HFFc6 (cell line): ENCODE data around the gene UNC5CL. TPM values are rescaled to one million over a fixed set of nuclear protein-coding genes. Genes with fewer than 3 reads are reported as not detected.
A peak's percentile ranks its signal among the peaks of the same experiment; 100 is the strongest.

Experiments used
- DNase-seq: peaks from one replicate; pipeline ENCODE4 v3.0.0-alpha.2; 2018
- H3K27ac Mint-ChIP-seq: 2 replicates; pipeline ENCODE4 v1.8.0; 2020; ENCODE audit warnings: mild to moderate bottlenecking, mixed read lengths
- H3K27me3 Mint-ChIP-seq: 2 replicates; pipeline ENCODE4 v1.8.0; 2021; ENCODE audit warnings: mild to moderate bottlenecking, moderate library complexity, mixed read lengths; ENCODE audit not compliant: insufficient read depth
- H3K36me3 Mint-ChIP-seq: 2 replicates; pipeline ENCODE4 v1.8.0; 2021; ENCODE audit warnings: low read depth, mixed read lengths
- H3K4me1 Mint-ChIP-seq: 2 replicates; pipeline ENCODE4 v1.8.0; 2020; ENCODE audit warnings: low read depth, mixed read lengths
- H3K4me3 Mint-ChIP-seq: 2 replicates; pipeline ENCODE4 v1.8.0; 2020; ENCODE audit warnings: mild to moderate bottlenecking, moderate library complexity, mixed read lengths
- H3K9me3 Mint-ChIP-seq: 2 replicates; pipeline ENCODE4 v1.8.0; 2020; ENCODE audit warnings: mild to moderate bottlenecking, mixed read lengths
- CTCF ChIP-seq: fragments of 200-600 bp; sonication (generic); IDR thresholded peaks from 2 replicates; pipeline ENCODE4 v1.5.0; 2021; ENCODE audit warnings: antibody characterized with exemption, mild to moderate bottlenecking
- total RNA-seq, 6 experiments: library from RNA; stranded (reverse); fragmentation: NEBNext Ultra II Directional; extraction: Animal tissue kit (Norgen Biotek cat#: 25700); gene quantifications; 2 replicates in 1 of 6; 3 replicates in 5 of 6; pipeline ENCODE4 v1.2.3, GENCODE V29; 2021

The UNC5CL gene
- total RNA-seq, 6 experiments from 2014 or later, result not detected

GRCh38 chr6:40999569-40999968, 39.5 kb downstream of the UNC5CL start:
- DNase-seq, result peak; percentile 13
- Mint-ChIP-seq H3K4me3 (no peak overlapping the region), H3K9me3 (no peaks in the 10 kb centered on the region), H3K36me3 (no peaks in the 10 kb centered on the region), H3K27ac (no peak overlapping the region), H3K27me3 (peaks cover 12% of the 10 kb centered on the region), H3K4me1 (peaks cover 17% of the 10 kb centered on the region)
- peak; percentile 47; the same call in 1 of the 2 replicates for TF ChIP-seq CTCF

DNA sequence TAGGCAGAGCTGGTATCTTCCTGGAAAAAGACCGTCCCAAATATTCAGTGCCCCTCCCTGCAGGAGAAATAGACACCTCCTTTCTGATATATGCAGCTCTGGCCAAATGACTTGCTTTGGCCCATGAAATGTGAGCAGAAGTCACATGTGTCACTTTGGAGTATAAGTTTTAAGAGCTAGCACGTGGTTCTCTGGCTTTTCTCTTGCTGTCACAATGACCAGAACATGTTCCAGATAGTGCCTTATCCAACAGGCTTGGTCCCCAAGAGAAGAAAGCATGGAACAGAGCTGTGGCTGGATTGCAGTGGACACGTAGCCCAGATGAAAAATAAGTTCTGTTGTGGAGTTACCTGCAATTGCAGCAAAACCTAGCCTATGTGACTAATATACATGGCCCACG, 40.4 kb downstream of the UNC5CL start:
- peaks cover 8% of the 10 kb centered on the region; the same call in 1 of the 2 replicates for H3K27me3 Mint-ChIP-seq
- no peaks in the 10 kb centered on the region for H3K9me3 Mint-ChIP-seq
- H3K4me3 Mint-ChIP-seq, result no peak overlapping the region
- no peaks in the 10 kb centered on the region for H3K36me3 Mint-ChIP-seq
- no peak overlapping the region for H3K27ac Mint-ChIP-seq
- no peak for DNase-seq
- TF ChIP-seq CTCF, result no peak
- peaks cover 17% of the 10 kb centered on the region for H3K4me1 Mint-ChIP-seq

DNA sequence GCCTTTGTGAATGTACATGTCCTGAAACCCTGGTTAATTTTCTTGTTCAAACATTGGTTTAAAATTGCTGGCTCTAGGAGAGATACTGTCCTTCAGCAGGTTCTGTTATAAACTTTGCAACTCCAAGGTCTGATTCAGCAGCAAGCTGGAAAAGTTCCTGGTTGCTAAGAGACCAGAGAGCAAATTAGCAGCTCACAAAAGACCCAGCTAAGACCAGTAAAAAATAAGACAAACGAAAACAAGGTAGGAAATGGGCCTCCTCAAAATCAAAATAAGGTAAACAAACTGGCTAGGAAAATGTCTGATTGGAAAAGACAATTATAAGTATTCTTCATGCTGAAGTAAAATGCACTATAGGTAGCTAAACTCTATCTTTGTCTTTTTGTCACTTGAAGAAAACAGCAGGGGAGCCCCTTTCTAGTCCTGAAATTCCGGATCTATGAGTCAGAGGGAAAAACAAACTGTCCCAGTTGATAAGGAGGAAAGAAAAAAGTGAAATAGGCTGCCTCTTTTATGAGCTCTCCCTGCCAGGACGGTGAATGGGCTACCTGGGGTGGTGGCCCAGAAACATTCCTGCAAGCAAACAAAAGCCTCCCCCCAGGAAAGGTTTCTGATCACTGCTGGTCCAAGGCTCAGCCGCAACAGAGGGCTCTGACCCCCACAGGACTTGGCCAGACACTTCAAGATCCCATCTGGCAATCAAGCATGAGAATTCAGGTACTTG, 41.6 kb downstream of the UNC5CL start:
- peak; percentile 75 for DNase-seq
- H3K27ac Mint-ChIP-seq, result peak overlapping the region; percentile 79
- no peak for TF ChIP-seq CTCF
- peaks cover 17% of the 10 kb centered on the region for H3K4me1 Mint-ChIP-seq
- no peaks in the 10 kb centered on the region for H3K36me3 Mint-ChIP-seq
- H3K27me3 Mint-ChIP-seq, result peaks cover 7% of the 10 kb centered on the region
- H3K4me3 Mint-ChIP-seq, result peak overlapping the region; percentile 40; the same call in 1 of the 2 replicates
- H3K9me3 Mint-ChIP-seq, result no peaks in the 10 kb centered on the region

- Mint-ChIP-seq H3K27me3 (peaks cover 10% of the 10 kb centered on the region), H3K36me3 (no peaks in the 10 kb centered on the region), H3K27ac (peak overlapping the region; percentile 79), H3K9me3 (no peaks in the 10 kb centered on the region), H3K4me1 (peaks cover 17% of the 10 kb centered on the region), H3K4me3 (no peak overlapping the region)
- peak; percentile 7 for DNase-seq
- no peak for TF ChIP-seq CTCF
Measured at GRCh38 chr6:40996591-40997233, 42.3 kb downstream of the UNC5CL start.

- no peak for DNase-seq
- H3K36me3 Mint-ChIP-seq, result no peaks in the 10 kb centered on the region
- no peak overlapping the region for H3K4me3 Mint-ChIP-seq
- peaks cover 15% of the 10 kb centered on the region for H3K4me1 Mint-ChIP-seq
- TF ChIP-seq CTCF, result no peak
- H3K27me3 Mint-ChIP-seq, result peaks cover 20% of the 10 kb centered on the region
- no peaks in the 10 kb centered on the region for H3K9me3 Mint-ChIP-seq
- H3K27ac Mint-ChIP-seq, result no peak overlapping the region
Measured at GRCh38 chr6:40992746-40993145, 46.3 kb downstream of the UNC5CL start.
